ENCODE data around the gene LILRB2. TPM values are rescaled to one million over a fixed set of nuclear protein-coding genes. Genes with fewer than 3 reads are reported as not detected.
"Not testable (repeated sequence)": the region's sequence is repeated elsewhere in the genome, so short reads cannot be mapped to it uniquely, and the experiment has no call there.

LILRB2 gene
- total RNA-seq, 1 experiment from 2014 or later, result not detected

DNA sequence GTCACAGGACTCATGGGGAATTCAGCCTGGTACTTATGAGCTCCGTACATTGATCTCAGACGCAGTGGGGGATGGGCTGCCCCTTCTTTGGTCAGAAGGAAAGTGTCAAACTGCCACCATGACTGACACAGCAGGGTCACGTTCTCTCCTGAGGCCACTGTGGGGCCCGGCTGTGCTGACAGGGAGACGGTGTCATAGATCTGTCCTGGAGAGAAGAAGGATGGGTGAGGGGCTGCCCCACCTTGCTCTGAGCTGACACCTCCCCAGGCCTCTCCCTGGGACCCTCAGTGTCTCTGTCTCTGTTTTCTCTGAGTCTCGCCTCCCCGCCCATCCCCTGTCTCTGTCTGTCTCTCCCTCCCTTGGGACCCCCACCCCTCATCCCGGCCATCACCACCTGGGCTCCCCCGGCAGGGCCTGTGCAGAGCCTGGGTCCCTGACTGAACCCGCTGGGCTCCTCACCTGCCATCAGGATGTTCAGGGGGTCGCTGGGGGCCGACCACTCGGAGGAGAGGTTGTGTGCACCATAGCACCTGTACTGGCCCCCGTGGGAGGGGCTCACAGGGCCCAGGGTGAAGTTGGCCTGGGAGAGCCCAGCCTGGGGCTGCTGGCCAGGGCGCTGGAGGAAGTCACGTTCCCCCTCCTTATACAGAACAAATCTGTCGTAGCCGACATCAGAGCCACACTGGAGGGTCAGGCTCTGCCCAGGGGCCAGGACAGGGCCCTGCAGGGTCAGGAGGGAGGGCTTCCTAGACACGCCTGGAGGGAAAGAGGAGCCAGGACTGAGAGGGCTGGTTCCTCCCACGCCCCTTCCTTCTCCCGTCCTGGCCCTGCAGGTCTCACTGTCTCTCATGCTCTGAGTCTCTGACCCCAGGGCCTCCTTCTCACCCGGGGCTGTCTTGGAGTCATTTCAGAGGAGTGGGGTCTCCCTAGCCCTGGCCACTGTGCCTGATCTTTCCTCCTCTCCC is 40.3 kb downstream of the LILRB2 start:
- H2AK5ac ChIP-seq (ENCODE audit: insufficient read length, low read length); H3K27me3 ChIP-seq (ENCODE audit: insufficient read depth, low read length); H3K79me1 ChIP-seq (ENCODE audit: insufficient read depth, low read depth, low read length, poor library complexity, severe bottlenecking); H3K9ac ChIP-seq (ENCODE audit: extremely low read depth, insufficient read length, low read length); H4K20me1 ChIP-seq (ENCODE audit: control insufficient read depth, insufficient read depth, insufficient read length); H3K4me3 Mint-ChIP-seq; H3K14ac ChIP-seq (ENCODE audit: insufficient read depth, low read length); H2AFZ ChIP-seq (ENCODE audit: low read length); H3K27ac Mint-ChIP-seq; H2BK12ac ChIP-seq (ENCODE audit: insufficient read length, low read depth, low read length); H3K23me2 ChIP-seq (ENCODE audit: insufficient read length, low read depth, low read length, poor library complexity, severe bottlenecking); H3K56ac ChIP-seq (ENCODE audit: insufficient read length, low read depth, low read length); H3K18ac ChIP-seq (ENCODE audit: insufficient read length, low read depth, low read length); H3K79me2 ChIP-seq (ENCODE audit: insufficient read depth, low read length); H3T11ph ChIP-seq (ENCODE audit: low read length); H3K4me1 Mint-ChIP-seq; H4K5ac ChIP-seq (ENCODE audit: insufficient read length, low read depth, low read length); H2BK15ac ChIP-seq (ENCODE audit: low read depth, low read length); H2BK20ac ChIP-seq (ENCODE audit: low read depth, low read length, poor library complexity, severe bottlenecking); H2BK120ac ChIP-seq (ENCODE audit: low read depth, low read length, poor library complexity, severe bottlenecking); H3K4ac ChIP-seq (ENCODE audit: low read depth, low read length); H3K4me1 ChIP-seq (ENCODE audit: insufficient read depth, low read length); H4K91ac ChIP-seq (ENCODE audit: insufficient read length, low read depth, low read length); H2BK5ac ChIP-seq (ENCODE audit: insufficient read length, low read length); H3K27ac ChIP-seq (ENCODE audit: insufficient read length, low read depth, low read length); H3K4me2 ChIP-seq (ENCODE audit: insufficient read depth, insufficient read length, low read length); H3K23ac ChIP-seq (ENCODE audit: insufficient read length, low read depth, low read length); H3K36me3 Mint-ChIP-seq (ENCODE audit: insufficient read depth in 1 of 3, low read depth in 3 of 3); H3K9me3 ChIP-seq (ENCODE audit: control insufficient read depth, low read depth, low read length); H4K8ac ChIP-seq (replicated peaks; ENCODE audit: insufficient read length, low read depth, low read length); DNase-seq: not testable (repeated sequence)
- Mint-ChIP-seq H3K9me3 (peaks cover 0 to 18% of the 10 kb centered on the region in 2 experiments; a peak in 2 of 5 replicates), H3K27me3 (ENCODE audit: low read depth) (peaks cover 42% of the 10 kb centered on the region)
- no CpG with 5 or more reads among the region's 22 CpGs for WGBS (ENCODE audit: extremely low coverage, insufficient read length, low lambda C conversion rate)

DNA sequence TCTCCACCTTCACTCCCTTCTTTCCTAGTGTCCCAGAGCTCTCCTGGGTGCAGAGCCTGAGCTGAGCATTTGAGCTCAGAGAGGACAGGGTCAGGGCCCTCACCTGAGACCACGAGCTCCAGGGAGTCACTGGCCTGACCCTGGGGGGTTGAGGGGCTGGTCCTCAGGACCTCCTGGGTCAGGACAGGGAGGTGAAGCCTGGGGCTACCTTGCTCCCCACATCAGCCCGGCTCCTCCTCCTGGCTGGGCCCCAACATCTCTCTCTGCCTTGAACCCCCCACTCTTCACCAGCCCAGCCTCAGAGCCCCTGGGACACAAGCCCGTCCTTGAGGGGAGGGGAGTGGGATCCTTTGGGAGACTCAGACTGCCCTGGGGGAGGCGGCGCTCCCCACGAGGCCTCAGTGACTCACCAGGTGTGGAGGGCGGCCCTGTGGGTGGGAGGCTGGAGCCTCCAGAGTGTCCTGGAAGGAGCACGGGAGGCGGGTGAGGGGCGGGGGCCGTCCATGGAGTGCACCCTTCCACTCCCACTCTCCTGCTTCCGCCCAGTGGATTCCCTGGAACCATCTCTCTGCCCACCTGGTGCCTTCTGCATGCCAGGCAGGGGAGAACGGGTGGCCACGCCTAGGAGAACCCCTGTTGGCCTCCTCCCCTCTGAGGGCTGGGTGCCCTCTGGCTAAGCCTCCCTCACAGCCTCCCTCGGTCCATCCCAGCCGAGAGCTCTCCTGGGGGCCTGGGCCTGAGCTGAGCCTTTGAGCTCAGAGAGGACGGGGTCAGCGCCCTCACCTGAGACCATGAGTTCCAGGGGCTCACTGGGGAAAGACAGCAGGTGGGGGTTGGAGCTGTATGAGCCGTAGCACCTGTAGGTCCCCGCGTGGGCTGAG is 41.2 kb downstream of the LILRB2 start:
- H3K14ac ChIP-seq (ENCODE audit: insufficient read depth, low read length); H3K36me3 Mint-ChIP-seq (ENCODE audit: insufficient read depth in 1 of 3, low read depth in 3 of 3); H2AK5ac ChIP-seq (ENCODE audit: insufficient read length, low read length); H4K20me1 ChIP-seq (ENCODE audit: control insufficient read depth, insufficient read depth, insufficient read length); H3K18ac ChIP-seq (ENCODE audit: insufficient read length, low read depth, low read length); H2BK5ac ChIP-seq (ENCODE audit: insufficient read length, low read length); H2BK12ac ChIP-seq (ENCODE audit: insufficient read length, low read depth, low read length); H3K9ac ChIP-seq (ENCODE audit: extremely low read depth, insufficient read length, low read length); H2BK120ac ChIP-seq (ENCODE audit: low read depth, low read length, poor library complexity, severe bottlenecking); H3K56ac ChIP-seq (ENCODE audit: insufficient read length, low read depth, low read length); H3K23ac ChIP-seq (ENCODE audit: insufficient read length, low read depth, low read length); H4K91ac ChIP-seq (ENCODE audit: insufficient read length, low read depth, low read length); H2BK20ac ChIP-seq (ENCODE audit: low read depth, low read length, poor library complexity, severe bottlenecking); H4K5ac ChIP-seq (ENCODE audit: insufficient read length, low read depth, low read length); H3K4ac ChIP-seq (ENCODE audit: low read depth, low read length); H3K4me2 ChIP-seq (ENCODE audit: insufficient read depth, insufficient read length, low read length); H2AFZ ChIP-seq (ENCODE audit: low read length); H4K8ac ChIP-seq (replicated peaks; ENCODE audit: insufficient read length, low read depth, low read length); H3K4me1 ChIP-seq (ENCODE audit: insufficient read depth, low read length); H3K27ac Mint-ChIP-seq; H3K23me2 ChIP-seq (ENCODE audit: insufficient read length, low read depth, low read length, poor library complexity, severe bottlenecking); H3K4me3 Mint-ChIP-seq; H3K4me1 Mint-ChIP-seq; DNase-seq; H3K9me3 ChIP-seq (ENCODE audit: control insufficient read depth, low read depth, low read length); H3K27me3 ChIP-seq (ENCODE audit: insufficient read depth, low read length); H2BK15ac ChIP-seq (ENCODE audit: low read depth, low read length); H3K79me1 ChIP-seq (ENCODE audit: insufficient read depth, low read depth, low read length, poor library complexity, severe bottlenecking); H3K79me2 ChIP-seq (ENCODE audit: insufficient read depth, low read length); H3T11ph ChIP-seq (ENCODE audit: low read length); H3K27ac ChIP-seq (ENCODE audit: insufficient read length, low read depth, low read length): not testable (repeated sequence)
- H3K9me3 Mint-ChIP-seq, result peaks cover 3 to 24% of the 10 kb centered on the region in 2 experiments; a peak in 3 of 5 replicates
- peaks cover 52% of the 10 kb centered on the region for H3K27me3 Mint-ChIP-seq (ENCODE audit: low read depth)
- no CpG with 5 or more reads among the region's 21 CpGs for WGBS (ENCODE audit: extremely low coverage, insufficient read length, low lambda C conversion rate)
